ENCODE results near the gene NOD2.

NOD2 gene

DNA sequence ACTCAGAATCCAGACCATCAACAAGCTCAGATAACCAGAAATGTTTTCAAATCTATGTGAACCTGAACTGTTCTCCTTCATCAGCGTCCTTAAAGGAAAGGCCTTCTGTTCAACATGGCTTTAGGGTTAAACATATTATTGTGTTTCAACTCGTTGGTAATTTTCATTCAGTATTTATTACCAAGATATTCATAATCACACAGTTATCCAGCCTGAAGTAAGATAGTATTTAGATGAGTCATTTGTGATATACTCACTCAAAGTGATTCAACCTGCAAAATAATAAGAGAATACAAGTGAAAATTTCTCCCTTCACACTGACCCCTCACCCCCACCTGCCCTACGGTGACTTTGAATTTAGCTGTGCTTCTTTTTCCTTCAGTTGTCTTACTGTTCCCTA is 51.5 kb downstream of the NOD2 start:
- H3K27ac ChIP-seq, result no peak overlapping the region
- TF ChIP-seq ZFX (IDR thresholded peaks at IDR 0.05), result no peak
- TF ChIP-seq, protein P1, sequence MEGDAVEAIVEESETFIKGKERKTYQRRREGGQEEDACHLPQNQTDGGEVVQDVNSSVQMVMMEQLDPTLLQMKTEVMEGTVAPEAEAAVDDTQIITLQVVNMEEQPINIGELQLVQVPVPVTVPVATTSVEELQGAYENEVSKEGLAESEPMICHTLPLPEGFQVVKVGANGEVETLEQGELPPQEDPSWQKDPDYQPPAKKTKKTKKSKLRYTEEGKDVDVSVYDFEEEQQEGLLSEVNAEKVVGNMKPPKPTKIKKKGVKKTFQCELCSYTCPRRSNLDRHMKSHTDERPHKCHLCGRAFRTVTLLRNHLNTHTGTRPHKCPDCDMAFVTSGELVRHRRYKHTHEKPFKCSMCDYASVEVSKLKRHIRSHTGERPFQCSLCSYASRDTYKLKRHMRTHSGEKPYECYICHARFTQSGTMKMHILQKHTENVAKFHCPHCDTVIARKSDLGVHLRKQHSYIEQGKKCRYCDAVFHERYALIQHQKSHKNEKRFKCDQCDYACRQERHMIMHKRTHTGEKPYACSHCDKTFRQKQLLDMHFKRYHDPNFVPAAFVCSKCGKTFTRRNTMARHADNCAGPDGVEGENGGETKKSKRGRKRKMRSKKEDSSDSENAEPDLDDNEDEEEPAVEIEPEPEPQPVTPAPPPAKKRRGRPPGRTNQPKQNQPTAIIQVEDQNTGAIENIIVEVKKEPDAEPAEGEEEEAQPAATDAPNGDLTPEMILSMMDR (conservative IDR thresholded peaks at IDR 0.05), result no peak

DNA sequence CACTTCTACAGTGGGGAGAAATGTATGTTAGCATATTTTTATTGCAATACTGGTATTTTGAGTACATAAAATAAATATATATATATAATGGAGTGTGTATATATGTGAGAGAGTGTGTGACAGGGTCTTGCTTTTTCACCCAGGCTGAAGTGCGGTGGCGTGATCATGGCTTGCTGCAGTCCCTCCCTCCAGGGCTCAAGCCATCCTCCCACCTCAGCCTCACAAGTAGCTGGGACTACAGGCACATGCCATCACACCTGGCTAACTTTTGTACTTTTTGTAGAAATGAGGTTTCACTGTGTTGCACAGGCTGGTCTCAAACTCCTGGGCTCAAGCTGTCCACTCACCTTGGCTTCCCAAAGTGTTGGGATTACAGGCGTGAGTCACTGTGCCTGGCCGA is 52.5 kb downstream of the NOD2 start:
- TF ChIP-seq ZFX (IDR thresholded peaks at IDR 0.05), result no peak
- TF ChIP-seq, protein P1 (conservative IDR thresholded peaks at IDR 0.05), result no peak
- no peak overlapping the region for H3K27ac ChIP-seq

DNA sequence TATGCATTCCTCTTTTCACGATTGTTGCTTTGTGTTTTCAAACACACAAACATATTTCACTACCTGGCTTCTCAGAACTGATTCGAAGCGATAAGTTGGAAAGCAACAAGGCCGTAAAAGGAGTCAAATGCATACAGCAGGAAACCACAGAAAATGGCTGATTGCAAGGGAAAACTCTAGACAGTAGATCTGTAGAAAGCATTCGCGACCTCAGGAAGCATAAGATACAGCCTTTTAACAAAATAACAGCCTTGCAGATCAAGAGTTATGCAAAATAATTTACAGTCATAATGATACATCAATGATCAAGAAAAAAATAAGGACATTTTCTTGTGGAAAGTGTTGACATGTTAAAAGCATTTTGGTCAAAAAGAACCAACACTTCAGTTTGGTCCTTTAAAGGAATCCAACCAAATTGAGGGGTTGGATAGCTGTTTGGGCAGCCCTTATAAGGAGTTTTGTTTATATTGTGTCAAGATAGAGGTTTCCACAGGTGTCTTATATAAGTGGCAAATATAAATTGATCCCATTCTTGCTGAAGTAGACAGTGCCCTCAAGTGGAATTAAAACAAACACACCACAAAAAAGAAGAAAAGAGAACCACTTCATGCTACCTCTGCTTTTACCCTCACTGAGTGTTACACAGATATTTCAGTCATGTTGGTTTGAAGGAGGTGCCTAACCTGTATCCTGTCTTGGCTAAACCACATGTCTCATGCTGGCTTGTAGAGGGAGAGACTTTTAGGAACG is 54.0 kb downstream of the NOD2 start:
- H3K27ac ChIP-seq, result no peak overlapping the region
- no peak for TF ChIP-seq ZFX (IDR thresholded peaks at IDR 0.05)
- TF ChIP-seq, protein P1 (conservative IDR thresholded peaks at IDR 0.05), result peak; percentile 47

DNA sequence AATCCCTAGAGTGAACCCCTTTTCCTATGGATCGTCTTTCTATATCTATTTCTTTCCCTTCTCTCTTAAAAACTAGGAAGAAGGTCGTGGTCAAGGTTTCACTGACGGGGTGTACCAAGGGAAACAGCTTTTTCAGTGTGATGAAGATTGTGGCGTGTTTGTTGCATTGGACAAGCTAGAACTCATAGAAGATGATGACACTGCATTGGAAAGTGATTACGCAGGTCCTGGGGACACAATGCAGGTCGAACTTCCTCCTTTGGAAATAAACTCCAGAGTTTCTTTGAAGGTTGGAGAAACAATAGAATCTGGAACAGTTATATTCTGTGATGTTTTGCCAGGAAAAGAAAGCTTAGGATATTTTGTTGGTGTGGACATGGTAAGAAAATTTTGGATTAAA is 58.1 kb downstream of the NOD2 start:
- TF ChIP-seq, protein P1 (conservative IDR thresholded peaks at IDR 0.05), result no peak
- TF ChIP-seq ZFX (IDR thresholded peaks at IDR 0.05), result no peak
- H3K27ac ChIP-seq, result no peak overlapping the region

DNA sequence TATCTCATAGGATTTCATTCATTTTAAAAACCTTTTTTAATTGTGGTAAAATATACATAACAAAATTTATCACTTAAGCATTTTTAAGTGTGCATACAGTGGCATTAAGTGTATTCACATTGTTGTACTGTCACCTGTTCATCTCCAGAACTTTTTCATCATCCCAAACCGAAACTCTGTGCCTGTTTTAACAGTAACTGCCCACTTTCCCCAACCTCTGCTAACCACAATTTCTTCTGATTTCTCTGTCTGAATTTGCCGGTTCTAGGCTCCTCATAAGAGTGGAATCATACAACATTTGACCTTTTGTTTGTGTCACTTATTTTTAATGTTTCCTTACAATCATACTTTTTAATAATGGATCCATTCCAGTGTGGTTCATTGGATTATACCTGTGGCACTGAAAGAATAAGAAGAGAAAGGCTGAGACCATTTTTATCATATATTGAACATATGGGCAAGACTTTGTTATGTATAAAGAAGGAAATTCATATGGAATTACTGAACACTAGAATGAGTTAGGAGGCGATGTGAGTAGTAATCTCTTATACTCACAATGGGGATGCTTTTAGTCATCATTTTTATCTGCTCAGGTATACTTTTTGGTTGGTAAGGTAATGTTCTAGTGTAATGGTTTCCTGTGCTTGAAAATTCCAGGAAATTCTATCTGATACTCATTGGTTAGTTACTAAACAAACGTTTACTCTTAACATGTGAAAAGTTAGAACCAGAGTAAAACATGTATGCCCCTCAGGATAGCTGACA is 59.2 kb downstream of the NOD2 start:
- no peak overlapping the region for H3K27ac ChIP-seq
- TF ChIP-seq, protein P1 (conservative IDR thresholded peaks at IDR 0.05), result no peak
- no peak for TF ChIP-seq ZFX (IDR thresholded peaks at IDR 0.05)

DNA sequence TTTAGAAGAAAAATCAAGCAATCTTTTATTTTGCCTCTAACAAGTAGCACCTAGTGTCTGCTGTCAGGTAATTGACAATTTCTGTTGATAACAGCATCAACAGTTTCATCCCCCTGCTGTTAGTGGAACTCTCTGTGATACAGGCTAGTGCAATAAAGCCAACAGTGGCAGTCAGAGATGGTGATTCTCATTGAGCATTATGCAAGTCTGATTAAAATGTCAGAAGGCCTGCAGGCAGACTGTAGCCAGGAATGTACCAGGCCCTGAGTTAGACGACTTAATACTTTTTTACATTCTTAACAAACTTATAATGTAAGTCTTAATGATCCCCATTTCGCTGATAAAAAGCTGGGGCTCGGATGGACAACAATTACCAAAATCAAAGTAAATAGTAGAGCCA is 63.1 kb downstream of the NOD2 start:
- no peak overlapping the region for H3K27ac ChIP-seq
- no peak for TF ChIP-seq ZFX (IDR thresholded peaks at IDR 0.05)
- TF ChIP-seq, protein P1 (conservative IDR thresholded peaks at IDR 0.05), result no peak

DNA sequence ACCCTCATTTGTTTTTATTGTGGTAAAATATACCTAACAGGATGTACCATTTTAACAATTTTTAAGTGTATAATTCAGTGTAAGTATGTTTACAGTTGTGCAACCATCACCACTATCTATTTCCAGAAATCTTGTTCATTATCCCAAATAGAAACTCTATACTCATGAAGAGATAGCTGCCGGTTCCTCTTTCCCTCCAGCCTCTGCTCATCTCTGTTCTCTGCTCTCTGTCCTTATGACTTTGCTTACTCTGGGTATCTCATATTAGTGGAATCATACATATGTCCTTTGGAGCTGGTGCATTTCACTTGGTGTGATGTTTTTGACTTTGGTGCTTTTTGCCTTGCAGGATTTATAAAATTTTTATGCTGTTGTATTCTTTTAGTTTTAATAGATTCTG is 67.9 kb downstream of the NOD2 start:
- TF ChIP-seq ZFX (IDR thresholded peaks at IDR 0.05), result no peak
- TF ChIP-seq, protein P1 (conservative IDR thresholded peaks at IDR 0.05), result no peak
- no peak overlapping the region for H3K27ac ChIP-seq

All from C4-2B (cell line).